ENCODE results near the gene RALB. TPM values are rescaled to one million over a fixed set of nuclear protein-coding genes. Genes with fewer than 3 reads are reported as not detected.
A peak's percentile ranks its signal among the peaks of the same experiment; 100 is the strongest.
"Not testable (repeated sequence)": the region's sequence is repeated elsewhere in the genome, so short reads cannot be mapped to it uniquely, and the experiment has no call there.

The RALB gene
- polyA plus RNA-seq, 1 donor (not counting 4 experiments of a cell fraction or from before 2014, with no cell fraction given): 80.8 TPM

DNA sequence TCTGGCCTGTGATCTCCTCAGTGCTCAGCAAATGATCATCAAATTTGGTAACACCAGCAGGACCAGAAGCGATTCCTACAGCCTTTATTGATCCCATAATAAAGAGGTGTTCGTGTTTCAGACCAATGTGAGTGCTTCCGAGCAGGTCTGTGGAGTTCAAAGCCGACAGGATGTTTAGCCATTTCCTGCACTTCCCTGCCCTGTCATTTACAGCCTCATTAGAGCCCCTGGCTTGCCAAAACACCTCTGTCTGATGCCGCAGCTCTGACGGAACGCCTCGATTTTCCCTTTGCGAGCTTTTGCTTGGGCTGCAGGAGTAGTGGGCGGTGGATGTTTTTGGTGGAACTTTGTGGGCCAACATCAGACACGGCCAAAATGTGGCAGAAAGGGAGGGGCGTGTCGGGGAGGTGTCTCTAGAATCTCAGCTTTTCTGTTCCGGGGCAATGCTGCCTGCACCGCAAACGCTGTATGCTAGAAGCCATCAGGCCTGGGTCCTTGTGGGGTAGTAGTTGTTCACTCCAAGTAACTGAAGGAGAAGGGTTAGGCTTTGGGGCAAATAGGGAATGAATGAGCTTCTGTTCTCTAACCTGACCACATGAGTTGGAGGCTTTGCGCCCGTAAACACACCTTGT lies 67.2 kb downstream of the RALB start:
- dilution Hi-C loops (cut with MboI; ENCODE audit: extremely low pct_ligation_motif_present, low sequenced_read_pairs): no loop called here
- Histone ChIP-seq H3K9me3 (ENCODE audit: control insufficient read depth, low read depth, low read length) (no peaks in the 10 kb centered on the region), H3K9me1 (ENCODE audit: control insufficient read depth, extremely low read depth, insufficient read depth, low read length) (no peaks in the 10 kb centered on the region), H3K4me3 (ENCODE audit: control insufficient read depth in 2 of 3, extremely low read depth in 1 of 3, insufficient read depth in 2 of 3, low read depth in 1 of 3, low read length in 3 of 3) (no peak overlapping the region), H4K20me1 (ENCODE audit: control insufficient read depth, extremely low read depth, insufficient read depth, low read length) (peaks cover 2% of the 10 kb centered on the region), H3K36me3 (ENCODE audit: control insufficient read depth in 2 of 2, extremely low read depth in 1 of 2, insufficient read depth in 2 of 2, low read length in 2 of 2) (no peaks in the 10 kb centered on the region), H3K9ac (ENCODE audit: control insufficient read depth, extremely low read depth, insufficient read depth, low read length) (no peak overlapping the region), H3K4me1 (ENCODE audit: control insufficient read depth, extremely low read depth, insufficient read depth, low read length) (peaks cover 8% of the 10 kb centered on the region), H3K27me3 (ENCODE audit: control insufficient read depth, extremely low read depth, insufficient read depth, low read length) (no peaks in the 10 kb centered on the region), H3K79me2 (ENCODE audit: control insufficient read depth, insufficient read depth, low read length) (no peaks in the 10 kb centered on the region), H3K4me2 (ENCODE audit: control insufficient read depth, extremely low read depth, insufficient read depth, low read depth, low read length) (no peak overlapping the region), H2AFZ (ENCODE audit: control insufficient read depth, low read length) (no peak overlapping the region), H3K27ac (ENCODE audit: control insufficient read depth, insufficient read depth, low read length) (no peak overlapping the region)
- no peak for FAIRE-seq
- DNase-seq (ENCODE audit: low read depth, low spot score): no peak
- TF ChIP-seq, protein P1, sequence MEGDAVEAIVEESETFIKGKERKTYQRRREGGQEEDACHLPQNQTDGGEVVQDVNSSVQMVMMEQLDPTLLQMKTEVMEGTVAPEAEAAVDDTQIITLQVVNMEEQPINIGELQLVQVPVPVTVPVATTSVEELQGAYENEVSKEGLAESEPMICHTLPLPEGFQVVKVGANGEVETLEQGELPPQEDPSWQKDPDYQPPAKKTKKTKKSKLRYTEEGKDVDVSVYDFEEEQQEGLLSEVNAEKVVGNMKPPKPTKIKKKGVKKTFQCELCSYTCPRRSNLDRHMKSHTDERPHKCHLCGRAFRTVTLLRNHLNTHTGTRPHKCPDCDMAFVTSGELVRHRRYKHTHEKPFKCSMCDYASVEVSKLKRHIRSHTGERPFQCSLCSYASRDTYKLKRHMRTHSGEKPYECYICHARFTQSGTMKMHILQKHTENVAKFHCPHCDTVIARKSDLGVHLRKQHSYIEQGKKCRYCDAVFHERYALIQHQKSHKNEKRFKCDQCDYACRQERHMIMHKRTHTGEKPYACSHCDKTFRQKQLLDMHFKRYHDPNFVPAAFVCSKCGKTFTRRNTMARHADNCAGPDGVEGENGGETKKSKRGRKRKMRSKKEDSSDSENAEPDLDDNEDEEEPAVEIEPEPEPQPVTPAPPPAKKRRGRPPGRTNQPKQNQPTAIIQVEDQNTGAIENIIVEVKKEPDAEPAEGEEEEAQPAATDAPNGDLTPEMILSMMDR (optimal IDR thresholded peaks at IDR 0.05 in 1 of 3, IDR thresholded peaks at IDR 0.05 in 1 of 3, conservative IDR thresholded peaks at IDR 0.05 in 1 of 3; ENCODE audit: extremely low read depth in 1 of 3, insufficient read depth in 2 of 3, low read length in 3 of 3): no peak
- no peak for TF ChIP-seq EZH2 (IDR thresholded peaks at IDR 0.05; ENCODE audit: low read length)

DNA sequence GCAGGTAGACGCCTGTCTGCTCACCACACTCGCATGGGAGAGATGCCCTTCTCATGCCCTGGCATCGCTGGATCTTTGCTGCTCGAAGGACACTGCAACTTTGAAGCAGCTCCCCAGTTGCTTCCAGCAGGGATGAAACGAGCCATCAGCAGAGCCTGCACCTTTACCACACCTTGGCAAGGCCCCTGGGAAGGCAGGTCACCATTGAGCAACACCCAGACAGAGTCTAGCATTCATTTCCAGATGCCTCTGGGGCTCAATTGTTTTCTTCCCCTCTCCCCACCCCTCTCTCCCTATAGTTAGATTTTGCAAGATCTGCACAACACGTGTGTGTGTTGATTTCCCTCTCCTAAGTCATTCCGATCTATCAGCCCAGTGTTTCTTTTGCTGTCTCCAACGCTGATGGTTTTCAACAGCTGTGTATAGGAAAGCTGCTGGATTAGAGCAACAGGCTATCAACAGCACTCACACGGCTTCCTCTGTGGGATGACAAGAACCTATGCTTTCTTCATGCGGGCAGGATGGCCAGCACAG lies 67.7 kb downstream of the RALB start:
- no peak for TF ChIP-seq EZH2 (IDR thresholded peaks at IDR 0.05; ENCODE audit: low read length)
- TF ChIP-seq, protein P1 (optimal IDR thresholded peaks at IDR 0.05 in 1 of 3, IDR thresholded peaks at IDR 0.05 in 1 of 3, conservative IDR thresholded peaks at IDR 0.05 in 1 of 3; ENCODE audit: extremely low read depth in 1 of 3, insufficient read depth in 2 of 3, low read length in 3 of 3): no peak
- Histone ChIP-seq H3K79me2 (ENCODE audit: control insufficient read depth, insufficient read depth, low read length) (no peaks in the 10 kb centered on the region), H2AFZ (ENCODE audit: control insufficient read depth, low read length) (no peak overlapping the region), H3K27me3 (ENCODE audit: control insufficient read depth, extremely low read depth, insufficient read depth, low read length) (no peaks in the 10 kb centered on the region), H3K27ac (ENCODE audit: control insufficient read depth, insufficient read depth, low read length) (no peak overlapping the region), H3K4me1 (ENCODE audit: control insufficient read depth, extremely low read depth, insufficient read depth, low read length) (peaks cover 8% of the 10 kb centered on the region), H4K20me1 (ENCODE audit: control insufficient read depth, extremely low read depth, insufficient read depth, low read length) (peaks cover 2% of the 10 kb centered on the region), H3K36me3 (ENCODE audit: control insufficient read depth in 2 of 2, extremely low read depth in 1 of 2, insufficient read depth in 2 of 2, low read length in 2 of 2) (no peaks in the 10 kb centered on the region), H3K4me3 (ENCODE audit: control insufficient read depth in 2 of 3, extremely low read depth in 1 of 3, insufficient read depth in 2 of 3, low read depth in 1 of 3, low read length in 3 of 3) (no peak overlapping the region), H3K9me1 (ENCODE audit: control insufficient read depth, extremely low read depth, insufficient read depth, low read length) (no peaks in the 10 kb centered on the region), H3K9ac (ENCODE audit: control insufficient read depth, extremely low read depth, insufficient read depth, low read length) (no peak overlapping the region), H3K9me3 (ENCODE audit: control insufficient read depth, low read depth, low read length) (no peaks in the 10 kb centered on the region), H3K4me2 (ENCODE audit: control insufficient read depth, extremely low read depth, insufficient read depth, low read depth, low read length) (peak overlapping the region; percentile 16)
- dilution Hi-C loops (cut with MboI; ENCODE audit: extremely low pct_ligation_motif_present, low sequenced_read_pairs): no loop called here
- peak; percentile 52 for FAIRE-seq
- no peak for DNase-seq (ENCODE audit: low read depth, low spot score)

DNA sequence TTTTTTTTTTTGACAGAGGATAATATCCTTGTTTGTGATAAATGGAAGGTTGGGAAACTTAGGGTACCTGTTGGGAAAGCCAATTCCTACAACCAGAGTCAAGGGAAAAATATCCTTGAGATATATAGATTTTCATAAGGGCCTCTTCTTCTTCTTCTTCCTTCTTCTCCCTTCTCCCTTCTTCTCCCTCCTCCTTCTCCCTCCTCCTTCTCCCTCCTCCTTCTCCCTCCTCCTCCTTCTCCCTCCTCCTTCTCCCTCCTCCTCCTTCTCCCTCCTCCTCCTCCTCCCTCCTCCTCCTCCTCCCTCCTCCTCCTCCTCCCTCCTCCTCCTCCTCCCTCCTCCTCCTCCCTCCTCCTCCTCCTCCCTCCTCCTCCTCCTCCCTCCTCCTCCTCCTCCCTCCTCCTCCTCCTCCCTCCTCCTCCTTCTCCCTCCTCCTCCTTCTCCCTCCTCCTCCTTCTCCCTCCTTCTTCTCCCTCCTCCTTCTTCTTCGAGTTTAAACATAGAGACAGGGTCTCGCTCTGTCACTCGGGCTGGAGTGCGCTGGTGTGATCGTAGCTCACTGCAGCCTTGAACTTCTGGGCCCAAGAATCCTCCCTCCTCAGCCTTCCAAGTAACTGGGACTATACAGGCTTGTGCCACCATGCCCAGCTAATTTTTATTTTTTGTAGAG lies 68.4 kb downstream of the RALB start:
- dilution Hi-C loops (cut with MboI; ENCODE audit: extremely low pct_ligation_motif_present, low sequenced_read_pairs); H3K9me1 ChIP-seq (ENCODE audit: control insufficient read depth, extremely low read depth, insufficient read depth, low read length); H3K27me3 ChIP-seq (ENCODE audit: control insufficient read depth, extremely low read depth, insufficient read depth, low read length); H4K20me1 ChIP-seq (ENCODE audit: control insufficient read depth, extremely low read depth, insufficient read depth, low read length); DNase-seq (ENCODE audit: low read depth, low spot score); H3K36me3 ChIP-seq (ENCODE audit: control insufficient read depth in 2 of 2, extremely low read depth in 1 of 2, insufficient read depth in 2 of 2, low read length in 2 of 2); H3K4me1 ChIP-seq (ENCODE audit: control insufficient read depth, extremely low read depth, insufficient read depth, low read length); H3K9me3 ChIP-seq (ENCODE audit: control insufficient read depth, low read depth, low read length); H3K9ac ChIP-seq (ENCODE audit: control insufficient read depth, extremely low read depth, insufficient read depth, low read length); H3K4me3 ChIP-seq (ENCODE audit: control insufficient read depth in 2 of 3, extremely low read depth in 1 of 3, insufficient read depth in 2 of 3, low read depth in 1 of 3, low read length in 3 of 3); H3K79me2 ChIP-seq (ENCODE audit: control insufficient read depth, insufficient read depth, low read length); H3K27ac ChIP-seq (ENCODE audit: control insufficient read depth, insufficient read depth, low read length); FAIRE-seq; H3K4me2 ChIP-seq (ENCODE audit: control insufficient read depth, extremely low read depth, insufficient read depth, low read depth, low read length); H2AFZ ChIP-seq (ENCODE audit: control insufficient read depth, low read length): not testable (repeated sequence)
